GM03348 (cell line): Measurements from ENCODE around the gene APOO.
"Not testable (repeated sequence)": the region's sequence is repeated elsewhere in the genome, so short reads cannot be mapped to it uniquely, and the experiment has no call there.

Experiments
- DNase-seq: peaks from one replicate; pipeline ENCODE4 v3.0.0; 2012; ENCODE audit warnings: low spot score

Gene APOO

DNA sequence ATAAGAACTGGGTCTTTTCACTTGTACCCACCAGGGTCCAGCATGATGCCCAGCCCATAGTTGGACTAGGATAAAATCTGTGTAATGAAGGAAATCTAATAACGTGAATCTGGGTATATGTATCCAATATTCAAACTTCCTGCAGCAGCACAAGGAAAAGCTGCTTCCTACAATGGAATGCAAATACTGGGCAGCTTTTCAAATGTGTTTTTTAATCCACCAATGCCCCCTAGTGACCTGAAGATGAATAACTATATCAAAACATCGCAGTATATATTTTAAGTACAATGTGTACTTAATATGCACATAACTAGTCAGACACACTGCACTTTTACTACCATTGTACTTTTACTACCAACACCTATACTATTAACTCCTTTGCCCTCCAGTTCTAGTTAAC lies 5.3 kb downstream of the APOO start:
- peak; percentile 39 for DNase-seq

DNA sequence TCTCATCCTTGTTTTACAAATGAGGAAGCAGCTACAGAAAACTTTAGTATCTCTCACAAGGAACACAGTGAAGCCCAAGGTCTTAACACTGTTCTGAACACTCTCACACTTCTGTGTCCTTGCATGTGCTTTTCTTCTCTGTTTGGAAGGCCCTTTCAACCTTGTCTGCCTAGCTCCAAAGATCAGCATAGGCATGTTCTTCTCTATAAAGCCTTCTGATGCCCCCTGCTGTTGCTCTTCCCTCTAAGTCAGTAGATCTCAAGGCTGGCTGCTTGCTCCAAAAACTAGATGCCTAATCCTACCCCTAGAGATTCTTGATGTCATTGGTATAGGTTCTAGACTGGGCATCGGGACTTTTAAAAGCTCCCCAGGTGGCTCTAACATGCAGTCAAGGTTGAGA lies 5.9 kb downstream of the APOO start:
- peak; percentile 49 for DNase-seq

DNA sequence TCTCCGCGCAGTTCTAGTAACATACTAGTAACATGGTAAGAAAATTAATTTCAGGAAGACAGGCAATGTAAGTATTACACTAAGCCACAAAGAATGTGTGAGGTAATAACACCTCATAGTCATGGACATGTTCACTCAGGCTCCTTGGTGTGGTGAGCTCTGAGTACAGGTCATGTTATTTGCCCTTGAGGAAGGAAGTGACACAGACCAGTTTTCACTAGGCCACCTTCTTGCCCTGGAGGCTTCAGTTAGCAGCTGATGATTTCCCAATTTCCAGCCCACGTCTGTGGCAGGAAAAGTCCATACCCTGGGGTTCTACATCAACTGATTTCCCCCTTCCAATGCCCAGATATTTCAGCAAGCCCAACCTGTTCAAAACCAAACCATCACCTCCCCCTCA lies 6.7 kb downstream of the APOO start:
- peak; percentile 16 for DNase-seq

GRCh38 chrX:23900220-23900797 lies 7.4 kb downstream of the APOO start:
- no peak for DNase-seq

- DNase-seq = peak; percentile 13
Measured at GRCh38 chrX:23898412-23898959, 9.3 kb downstream of the APOO start.

GRCh38 chrX:23896981-23897380 lies 10.8 kb downstream of the APOO start:
- DNase-seq = no peak

DNA sequence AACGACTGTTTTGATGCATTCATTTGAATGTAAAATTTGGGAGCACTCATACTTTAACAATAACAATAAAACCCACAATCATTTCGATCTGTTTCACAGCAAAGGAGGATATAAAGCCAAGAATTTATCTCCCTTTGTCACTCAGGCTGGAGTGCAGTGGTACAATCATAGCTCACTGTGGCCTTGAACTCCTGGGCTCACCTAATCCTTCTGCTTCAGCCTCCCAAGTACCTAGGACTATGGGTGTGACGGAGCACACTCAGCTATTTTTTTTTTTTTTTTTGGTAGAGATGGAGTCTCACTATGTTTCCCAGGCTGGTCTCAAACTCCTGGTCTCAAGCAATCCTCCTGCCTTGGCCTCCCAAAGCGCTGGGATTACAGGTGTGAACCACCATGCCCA lies 11.2 kb downstream of the APOO start:
- DNase-seq = not testable (repeated sequence)

DNA sequence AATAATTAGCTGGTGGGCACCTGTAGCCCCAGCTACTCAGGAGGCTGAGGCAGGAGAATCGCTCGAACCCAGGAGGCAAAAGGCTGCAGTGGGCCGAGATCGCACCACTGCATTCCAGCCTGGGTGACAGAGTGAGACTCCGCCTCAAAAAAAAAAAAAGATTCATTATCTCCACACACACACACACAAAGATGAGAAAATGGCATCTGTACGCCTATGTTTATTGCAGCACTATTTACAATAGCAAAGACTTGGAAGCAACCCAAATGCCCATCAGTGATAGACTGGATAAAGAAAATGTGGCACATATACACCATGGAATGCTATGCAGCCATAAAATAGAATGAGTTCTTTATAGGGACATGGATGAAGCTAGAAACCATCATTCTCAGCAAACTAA lies 12.7 kb downstream of the APOO start:
- DNase-seq = not testable (repeated sequence)

- no peak for DNase-seq
Measured at GRCh38 chrX:23890933-23891332, 16.8 kb downstream of the APOO start.

DNA sequence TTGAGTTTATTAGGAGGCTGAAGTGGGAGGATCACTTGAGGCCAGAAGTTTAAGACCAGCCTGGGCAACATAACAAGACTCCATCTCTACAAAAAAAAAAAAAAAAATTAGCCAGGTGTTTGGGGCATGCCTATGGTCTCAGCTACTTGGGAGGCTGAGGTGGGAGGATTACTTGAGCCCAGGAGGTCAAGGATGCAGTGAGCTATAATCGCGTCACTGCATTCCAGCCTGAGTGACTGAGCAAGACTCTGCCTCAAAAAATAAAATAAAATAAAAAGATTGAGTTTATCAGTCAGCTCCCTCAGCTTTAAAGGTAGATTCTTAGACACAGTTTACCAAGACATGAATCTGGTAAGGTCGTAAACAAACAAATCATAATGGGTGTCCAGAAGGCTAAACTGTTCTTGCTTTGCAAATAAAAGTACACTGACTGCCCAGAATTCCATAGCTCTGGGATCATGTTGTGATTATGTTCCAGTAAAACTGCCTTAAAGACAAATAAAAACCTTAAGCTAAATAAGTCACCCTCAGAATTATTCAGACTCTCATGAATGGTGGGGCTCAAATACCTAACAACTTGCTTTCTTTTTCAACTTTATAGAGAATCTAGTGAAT lies 18.7 kb downstream of the APOO start:
- DNase-seq = peak; percentile 7

DNA sequence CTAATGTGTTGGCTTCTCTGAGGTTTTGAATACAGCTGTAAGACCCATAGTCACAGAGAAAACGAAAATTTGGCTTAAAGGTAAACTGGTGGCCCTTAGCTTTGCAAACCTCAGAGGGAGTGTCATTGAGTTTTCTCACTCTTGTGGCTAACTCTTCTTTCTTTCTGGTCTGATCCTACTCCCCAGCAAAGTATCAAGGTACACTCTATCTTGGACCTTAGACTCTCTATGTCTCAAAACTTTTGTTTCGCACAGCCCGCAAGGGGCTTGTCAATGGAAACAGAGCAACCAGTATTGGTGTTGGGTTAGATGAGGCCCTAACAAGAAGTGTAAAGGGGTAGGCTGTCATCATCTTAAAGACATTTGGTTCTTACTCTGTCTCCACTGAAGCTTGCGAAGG lies 19.8 kb downstream of the APOO start:
- DNase-seq = no peak

DNA sequence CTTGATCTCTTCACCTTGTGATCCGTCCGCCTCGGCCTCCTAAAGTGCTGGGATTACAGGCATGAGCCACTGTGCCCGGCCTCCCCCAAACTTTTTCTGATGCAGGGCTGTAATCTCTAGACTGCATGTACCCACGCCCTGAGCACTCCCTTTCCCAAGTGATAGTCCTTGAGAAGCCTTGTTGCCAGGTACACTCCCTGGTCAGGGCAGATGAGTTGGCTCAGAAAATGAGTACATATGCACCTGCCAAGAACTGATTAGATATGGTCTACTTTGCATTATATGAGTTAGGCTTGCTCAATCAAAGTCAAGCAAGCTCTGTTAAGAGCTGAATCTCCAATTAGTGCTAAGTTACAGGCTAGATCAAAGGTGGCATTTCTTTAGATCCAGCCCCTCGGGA lies 20.3 kb downstream of the APOO start:
- no peak for DNase-seq

DNA sequence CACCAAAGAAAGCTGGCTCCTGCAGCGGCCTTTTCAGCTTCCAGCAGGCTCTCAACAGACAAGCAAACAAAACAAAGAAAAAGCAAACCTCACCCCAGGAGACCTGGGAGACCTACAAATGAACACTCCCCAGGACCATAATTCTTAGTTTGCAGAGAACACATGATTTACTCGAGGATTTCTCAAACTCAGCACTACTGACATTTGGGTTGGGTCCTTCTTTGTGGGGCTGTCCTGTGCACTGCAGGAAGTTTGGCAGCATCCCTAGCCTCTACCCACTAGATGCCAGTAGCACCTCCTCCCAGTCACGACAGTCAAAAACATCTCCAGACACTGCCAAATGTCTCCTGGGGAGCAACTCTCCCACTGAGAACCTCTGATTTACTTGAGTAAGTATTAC lies 21.9 kb downstream of the APOO start:
- DNase-seq = no peak

- peak; percentile 10 for DNase-seq
Measured at GRCh38 chrX:23884427-23885024, 23.2 kb downstream of the APOO start.

DNA sequence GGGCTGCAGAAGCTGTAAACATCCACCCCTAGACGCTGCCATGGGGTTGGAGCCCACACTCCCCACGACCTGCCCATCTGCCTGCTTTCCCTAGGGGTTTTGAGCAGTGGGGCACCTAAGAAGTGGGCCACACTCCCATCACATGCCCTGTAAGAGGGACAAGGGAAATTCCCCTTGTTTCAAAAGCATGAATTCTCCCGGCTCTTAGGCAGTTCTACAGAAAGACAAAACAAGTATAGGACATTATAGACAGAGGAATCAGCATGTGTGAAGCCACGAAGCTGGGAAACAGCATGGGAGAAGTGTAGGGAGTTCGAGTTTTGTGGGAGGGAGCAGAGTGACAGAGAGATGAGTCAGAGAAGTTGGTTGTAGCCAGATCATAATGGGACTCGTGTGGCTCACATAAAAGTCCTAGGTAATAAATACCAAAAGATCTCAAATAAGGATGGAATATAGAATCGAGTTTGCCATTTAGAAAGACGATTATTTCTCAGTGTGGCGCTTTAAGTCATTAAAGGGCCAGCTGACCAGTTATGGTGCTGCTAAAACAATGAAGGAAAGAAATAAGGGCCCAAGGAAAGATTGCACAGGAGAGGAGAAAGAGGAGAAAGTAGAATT lies 23.9 kb downstream of the APOO start:
- peak; percentile 77 for DNase-seq

DNA sequence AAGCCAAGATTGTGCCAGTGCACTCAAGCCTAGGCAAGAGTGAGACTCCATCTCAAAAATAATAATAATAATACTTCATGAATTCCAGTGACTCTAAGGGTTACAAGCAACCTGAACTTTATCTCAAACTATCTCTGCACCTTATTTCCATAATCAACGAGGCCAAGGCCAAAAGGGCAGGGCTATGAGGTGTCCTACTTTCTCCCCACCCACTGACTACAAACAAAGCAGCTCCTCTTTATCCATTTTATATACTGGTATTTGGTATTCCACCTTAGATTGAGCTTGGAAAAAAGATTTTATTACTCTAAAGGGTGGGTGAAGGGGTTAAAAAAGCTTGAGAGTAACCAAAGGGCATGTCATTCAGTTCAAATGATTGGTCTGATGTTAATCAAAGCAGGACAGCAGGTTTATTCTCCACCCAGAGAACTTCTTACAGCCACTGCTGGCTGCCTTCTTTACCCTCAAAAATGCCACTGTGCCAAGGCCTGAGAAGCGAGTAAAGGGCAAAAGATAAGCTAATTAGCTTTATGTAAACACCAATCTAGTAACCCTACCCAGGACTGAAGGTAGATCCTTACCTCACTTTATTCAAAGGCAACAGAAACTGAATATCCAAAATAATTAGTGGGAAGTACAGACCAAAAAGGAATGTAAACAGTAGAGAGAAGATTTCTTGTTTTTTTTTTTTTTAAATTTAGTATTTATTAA lies 28.2 kb downstream of the APOO start:
- no peak for DNase-seq

DNA sequence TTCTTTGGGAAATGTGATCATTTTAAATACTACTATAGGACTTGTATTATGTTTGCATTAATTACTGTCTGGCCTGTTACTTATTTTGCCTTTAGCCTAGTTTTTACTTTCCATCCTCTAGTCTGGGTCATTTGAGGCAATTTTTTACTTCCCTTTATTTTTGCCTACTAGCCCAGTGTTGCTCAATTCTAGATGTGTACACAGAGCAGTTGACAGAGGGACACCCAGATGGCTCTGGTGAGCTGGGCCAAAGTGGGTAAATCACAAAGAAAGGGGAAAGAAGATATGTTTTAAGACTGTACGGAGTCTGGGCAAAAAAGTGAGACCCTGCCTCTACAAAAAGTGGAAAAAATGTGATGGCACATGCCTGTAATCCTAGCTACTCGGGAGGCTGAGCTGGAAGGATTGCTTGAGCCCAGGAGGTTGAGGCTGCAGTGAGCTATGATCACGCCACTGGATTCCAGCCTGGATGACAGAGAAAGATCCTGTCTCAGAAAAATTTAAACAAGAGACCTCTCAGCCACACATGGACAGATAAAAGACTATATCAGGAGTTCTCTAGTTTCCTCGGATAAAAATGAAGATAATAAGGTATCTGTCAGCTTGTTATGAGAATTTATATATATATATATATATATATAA lies 35.7 kb downstream of the APOO start:
- DNase-seq = no peak

DNA sequence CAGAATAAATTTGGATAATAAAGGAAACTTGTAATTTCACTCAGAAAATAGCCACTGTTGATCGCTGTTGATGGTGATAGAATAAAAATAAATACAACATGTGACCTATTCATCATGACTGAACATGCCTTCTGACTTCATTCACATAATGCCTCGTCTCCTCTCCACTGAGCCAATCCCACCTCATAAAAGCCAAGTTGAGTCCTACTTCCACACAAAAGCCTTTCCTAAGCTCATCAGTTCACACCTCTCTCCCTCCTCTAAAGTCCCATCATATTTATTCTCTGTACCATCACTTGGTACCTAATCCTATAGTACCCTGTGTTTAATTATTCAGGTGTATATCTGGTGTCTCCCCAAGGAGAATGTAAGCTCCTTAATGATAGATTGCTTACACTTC lies 37.7 kb downstream of the APOO start:
- DNase-seq = no peak

DNA sequence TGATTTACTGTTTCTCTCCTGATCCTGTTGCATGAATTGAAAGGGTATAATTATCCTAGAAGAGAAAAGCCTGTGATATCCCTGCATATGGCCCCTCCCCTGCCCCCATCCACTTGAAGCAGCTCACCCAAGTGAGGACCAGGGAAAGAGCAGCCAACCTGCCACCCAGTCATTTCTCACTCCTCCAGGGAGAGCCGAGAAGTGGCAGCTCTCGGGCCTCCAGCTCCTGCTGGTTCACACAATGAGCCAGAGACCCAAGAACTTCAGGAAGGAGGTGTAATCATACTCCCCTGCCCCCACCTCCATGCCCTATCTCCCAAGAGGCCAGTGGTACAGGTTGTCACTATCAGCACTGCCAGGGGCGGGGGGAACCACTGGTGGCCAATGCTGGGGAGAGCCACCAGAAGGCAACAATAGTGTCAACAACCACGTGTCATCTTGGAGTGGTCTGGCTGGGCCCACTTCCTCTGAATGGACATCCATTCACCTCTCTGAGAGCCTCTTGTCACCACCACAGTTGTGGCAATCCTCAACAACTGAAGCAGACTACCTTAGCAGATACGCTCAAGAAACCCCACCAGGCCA lies 42.9 kb downstream of the APOO start:
- DNase-seq = no peak

- DNase-seq = not testable (repeated sequence)
Measured at GRCh38 chrX:23861952-23862351, 45.8 kb downstream of the APOO start.

GRCh38 chrX:23861215-23861896 lies 46.4 kb downstream of the APOO start:
- DNase-seq = no peak
